DMS53 treated with DMSO at 0.1 percent for 48 hours (cell line): Measurements from ENCODE around the gene CHIC2.
"Not testable (repeated sequence)": the region's sequence is repeated elsewhere in the genome, so short reads cannot be mapped to it uniquely, and the experiment has no call there.

Experiments used
- DNase-seq: peaks from one replicate; lab custom pipeline; 2025; ENCODE audit not compliant: unreplicated experiment; lab: John Stamatoyannopoulos, UW

CHIC2 gene

DNA sequence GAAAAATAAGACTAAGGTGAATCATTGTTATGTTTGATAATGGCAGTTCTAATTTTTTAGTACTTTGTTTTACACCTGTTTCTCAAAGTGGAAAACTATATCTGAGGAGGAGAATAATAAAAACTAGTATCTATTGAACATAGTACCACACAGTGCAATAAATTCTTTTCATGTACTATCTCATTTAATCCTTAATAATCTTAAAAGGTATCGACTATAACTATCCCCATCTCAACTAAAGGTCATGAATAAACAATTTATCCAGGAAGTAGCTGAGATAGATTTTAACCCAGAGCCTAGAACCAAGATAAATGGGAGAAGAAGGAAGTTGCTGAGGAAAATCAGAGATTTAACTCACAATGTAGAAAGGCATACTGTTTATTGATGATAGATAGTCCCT is 2.5 kb downstream of the CHIC2 start:
- no peak for DNase-seq

DNA sequence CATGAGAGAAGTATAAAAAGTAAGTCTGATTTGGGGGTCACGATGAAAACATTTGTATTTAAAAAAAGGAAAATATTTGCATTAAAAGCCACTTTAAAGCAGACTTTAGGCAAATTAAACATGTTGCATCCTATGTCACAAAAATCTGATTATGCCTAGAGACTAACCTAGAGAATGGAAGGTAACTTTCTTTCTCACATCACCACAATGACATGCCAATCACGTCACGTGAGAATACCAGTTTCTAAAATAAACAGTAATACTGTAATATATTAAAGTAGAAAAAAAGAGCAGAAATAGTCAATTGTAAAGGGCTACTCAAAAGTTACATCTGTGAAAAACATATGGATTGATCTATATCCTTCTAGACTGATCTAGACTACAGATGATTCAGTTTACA is 3.3 kb downstream of the CHIC2 start:
- no peak for DNase-seq

DNA sequence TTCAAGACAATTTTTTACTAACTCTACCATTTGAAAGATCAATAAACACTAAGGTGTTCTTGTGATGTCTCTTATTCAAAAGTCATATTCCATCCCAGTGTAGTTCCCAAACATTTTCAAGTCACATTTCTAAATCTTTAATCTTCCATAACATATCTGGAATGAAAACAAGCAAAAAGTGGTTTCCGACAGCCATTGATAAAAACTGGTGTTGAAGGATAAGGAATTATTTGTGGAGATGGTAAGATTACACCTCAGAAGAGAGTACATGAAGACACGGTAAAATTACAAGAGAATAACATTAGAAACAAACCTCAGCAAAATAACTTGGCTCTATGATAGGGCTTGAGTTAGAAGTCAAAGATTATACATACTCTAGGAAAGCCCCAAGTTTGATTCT is 4.3 kb downstream of the CHIC2 start:
- DNase-seq, result no peak

DNA sequence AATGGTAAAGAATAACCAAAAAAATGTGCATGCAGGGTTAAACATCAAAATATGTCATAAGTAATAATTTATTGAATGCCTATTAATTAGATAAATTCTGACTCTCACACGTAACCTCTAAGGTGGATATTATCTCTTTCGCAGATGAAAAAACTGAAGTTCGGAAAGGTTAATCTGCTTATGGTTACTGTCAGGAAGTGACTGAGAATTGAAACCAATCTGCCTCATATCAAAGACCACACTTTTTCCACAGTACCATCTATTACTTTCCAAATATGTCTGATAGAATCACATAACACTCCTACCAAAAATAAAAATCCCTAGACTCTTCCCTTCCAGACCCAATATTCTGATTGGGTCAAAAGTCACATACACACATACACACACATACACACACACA is 6.2 kb downstream of the CHIC2 start:
- no peak for DNase-seq

DNA sequence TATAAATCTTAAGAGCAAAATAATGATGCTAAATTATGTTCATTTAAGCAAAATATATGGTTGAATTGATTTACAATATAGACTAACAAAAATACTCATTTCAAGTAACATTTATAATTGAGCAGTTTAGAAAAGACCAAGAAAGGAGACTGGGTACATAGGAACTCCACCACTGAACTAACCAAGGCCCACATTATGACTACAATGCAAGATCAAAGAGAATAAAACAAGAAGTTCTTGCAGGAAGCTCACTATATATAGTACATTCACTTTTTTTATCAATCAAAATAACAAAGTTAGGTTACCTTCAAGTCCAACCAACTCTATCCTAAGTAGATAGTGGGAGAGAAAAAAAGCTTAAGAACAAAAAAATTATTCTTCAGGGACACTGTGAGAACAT is 8.0 kb downstream of the CHIC2 start:
- DNase-seq, result no peak

DNA sequence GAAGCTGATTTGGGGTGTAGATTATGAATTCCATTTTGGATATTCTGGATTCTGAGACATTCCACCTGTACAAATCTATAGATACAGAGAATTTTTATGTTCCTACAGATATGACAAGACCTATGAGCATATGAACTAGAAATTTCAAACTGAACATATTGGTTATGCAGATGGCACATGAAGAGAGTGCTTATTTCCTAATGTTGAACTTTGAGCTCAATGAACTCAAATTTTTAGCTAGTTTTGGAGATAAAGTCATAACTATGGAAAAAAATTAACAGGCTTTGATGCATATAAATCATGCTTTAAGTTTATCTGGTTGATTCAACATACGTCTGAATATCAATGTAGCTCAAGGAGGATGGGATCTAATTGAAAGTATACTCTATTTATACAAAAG is 8.9 kb downstream of the CHIC2 start:
- DNase-seq, result no peak

DNA sequence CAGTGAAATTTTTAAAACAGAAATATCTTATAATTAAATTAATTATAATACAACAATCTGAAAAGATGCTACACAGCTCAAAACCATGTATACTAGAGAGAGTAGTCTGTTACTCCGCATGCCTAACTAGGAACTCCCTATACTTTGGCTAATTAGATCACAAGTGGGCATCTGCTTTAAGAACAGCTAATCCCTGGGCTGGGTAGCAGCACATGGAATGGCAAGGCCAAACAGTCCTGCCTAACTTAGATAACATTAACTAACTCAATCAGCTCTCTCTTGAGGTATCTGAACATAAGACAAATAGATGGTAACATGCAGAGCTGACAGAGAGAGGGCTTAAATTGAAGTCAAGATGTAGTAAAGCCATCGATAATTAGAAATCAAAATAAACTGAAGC is 9.9 kb downstream of the CHIC2 start:
- no peak for DNase-seq

DNA sequence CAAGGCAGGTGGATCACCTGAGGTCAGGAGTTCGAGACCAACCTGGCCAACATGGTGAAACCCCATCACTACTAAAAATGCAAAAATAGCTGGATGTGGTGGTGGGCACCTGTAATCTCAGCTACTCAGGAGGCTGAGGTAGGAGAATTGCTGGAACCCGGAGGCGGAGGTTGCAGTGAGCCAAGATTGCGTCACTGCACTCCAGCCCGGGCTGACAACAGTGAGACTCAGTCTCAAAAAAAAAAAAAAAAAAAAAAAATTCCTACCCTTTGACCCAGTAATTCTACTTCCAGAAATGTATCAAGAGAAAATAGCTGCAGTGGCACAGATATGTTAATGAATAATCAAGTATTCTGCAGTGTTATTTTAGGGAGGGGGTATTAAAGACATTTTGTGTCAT is 11.1 kb downstream of the CHIC2 start:
- not testable (repeated sequence) for DNase-seq

DNA sequence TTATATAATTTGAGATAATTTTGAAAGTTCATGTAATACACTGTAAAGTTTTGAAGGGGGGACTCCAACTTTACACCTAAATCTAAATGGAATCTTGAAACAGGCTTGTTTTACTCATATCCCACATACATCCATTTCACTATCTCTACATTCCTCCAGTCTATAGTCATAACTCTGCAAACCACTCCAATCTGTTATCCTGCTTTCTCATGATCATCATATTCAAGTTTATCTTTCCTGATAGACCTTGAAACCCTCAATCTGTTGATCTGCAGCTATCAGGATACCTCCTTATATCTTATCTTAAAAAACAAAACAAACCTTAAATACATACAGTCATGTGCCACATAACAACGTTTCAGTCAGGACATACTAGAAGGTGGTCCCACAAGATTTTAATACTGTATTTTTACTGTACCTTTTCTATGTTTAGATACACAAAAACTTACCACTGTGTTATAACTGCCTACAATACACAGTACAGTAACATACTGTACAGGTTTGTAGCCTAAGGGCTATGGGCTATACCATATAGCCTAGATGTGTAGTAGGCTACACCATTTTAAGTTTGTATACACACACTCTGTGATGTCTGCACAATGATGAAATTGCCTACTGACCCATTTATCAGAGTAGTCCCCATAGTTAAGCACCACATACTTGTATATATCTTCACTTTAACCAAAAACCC is 14.0 kb downstream of the CHIC2 start:
- no peak for DNase-seq

DNA sequence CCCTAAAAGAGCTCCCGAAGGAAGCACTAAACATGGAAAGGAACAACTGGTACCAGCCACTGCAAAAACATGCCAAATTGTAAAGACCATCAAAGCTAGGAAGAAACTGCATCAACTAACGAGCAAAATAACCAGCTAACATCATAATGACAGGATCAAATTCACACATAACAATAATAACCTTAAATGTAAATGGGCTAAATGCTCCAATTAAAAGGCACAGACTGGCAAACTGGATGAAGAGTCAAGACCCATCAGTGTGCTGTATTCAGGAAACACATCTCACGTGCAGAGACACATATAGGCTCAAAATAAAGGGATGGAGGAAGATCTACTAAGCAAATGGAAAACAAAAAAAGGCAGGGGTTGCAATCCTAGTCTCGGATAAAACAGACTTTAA is 20.8 kb downstream of the CHIC2 start:
- DNase-seq, result not testable (repeated sequence)

DNA sequence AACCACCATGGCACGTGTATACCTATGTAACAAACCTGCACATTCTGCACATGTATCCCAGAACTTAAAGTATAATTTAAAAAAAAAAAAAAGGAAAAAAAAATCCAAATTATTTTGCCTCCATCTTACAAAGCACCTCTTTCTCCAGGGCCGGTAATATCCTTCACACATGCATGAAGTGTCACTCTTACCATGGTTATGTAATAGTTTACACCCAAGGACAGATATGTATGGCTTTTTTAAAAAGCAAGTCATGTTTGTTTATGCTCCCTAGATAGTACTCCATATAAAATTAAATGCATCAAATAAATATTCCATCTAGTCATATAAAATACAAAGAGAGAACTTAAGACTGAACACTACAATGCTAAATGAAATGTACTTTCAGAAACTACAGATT is 22.5 kb downstream of the CHIC2 start:
- no peak for DNase-seq

DNA sequence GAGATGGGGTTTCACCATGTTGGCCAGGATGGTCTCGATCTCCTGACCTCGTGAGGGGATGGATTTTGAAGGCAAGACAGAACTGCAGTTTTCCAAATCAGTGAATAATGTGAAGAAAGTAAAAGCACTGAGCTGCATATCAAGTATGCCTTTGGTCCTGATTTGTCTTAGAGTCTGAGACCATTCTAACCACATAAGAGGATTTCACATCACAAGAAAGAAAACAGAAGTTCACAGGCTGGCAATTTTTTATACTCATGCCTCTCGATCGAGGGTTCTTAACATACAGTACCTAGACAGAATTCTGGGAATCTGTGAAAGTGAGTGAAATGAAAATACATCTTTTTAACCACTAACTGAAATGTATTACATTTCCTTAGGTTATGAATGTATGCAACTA is 23.3 kb downstream of the CHIC2 start:
- no peak for DNase-seq

DNA sequence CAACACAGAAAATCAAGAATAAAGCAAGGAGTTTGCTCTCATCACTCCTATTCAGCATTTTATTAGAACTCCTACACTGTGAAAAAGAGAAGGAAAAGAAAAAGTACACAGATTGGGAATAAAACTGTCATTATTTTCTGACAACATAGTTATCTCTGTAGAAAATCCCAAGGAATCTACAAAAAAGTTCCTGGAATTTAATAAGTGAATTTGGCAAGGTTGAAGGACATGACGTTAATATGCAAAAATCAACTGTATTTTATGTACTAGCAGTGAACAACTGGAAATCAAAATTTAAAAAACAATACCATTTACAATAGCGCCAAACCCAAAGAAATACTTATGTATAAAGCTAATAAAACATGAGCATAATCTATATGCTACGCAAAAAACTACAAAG is 26.3 kb downstream of the CHIC2 start:
- DNase-seq, result no peak

DNA sequence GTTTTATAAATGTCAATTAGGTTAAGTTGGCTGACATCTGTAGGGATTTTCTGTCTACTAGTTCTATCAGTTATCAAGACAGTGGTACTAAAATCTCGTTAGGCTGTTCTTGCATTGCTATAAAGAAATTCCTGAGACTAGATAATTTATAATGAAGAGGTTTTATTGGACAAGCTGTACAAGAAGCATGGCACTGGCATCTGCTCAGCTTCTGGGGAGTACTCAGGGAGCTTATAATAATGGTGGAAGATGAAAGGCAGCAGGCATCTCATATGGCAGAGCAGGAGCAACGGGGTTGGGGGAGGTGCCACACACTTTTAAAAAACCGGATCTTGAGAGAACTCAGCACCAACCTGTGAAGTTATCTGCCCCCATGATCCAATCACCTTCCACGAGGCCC is 28.2 kb downstream of the CHIC2 start:
- no peak for DNase-seq

DNA sequence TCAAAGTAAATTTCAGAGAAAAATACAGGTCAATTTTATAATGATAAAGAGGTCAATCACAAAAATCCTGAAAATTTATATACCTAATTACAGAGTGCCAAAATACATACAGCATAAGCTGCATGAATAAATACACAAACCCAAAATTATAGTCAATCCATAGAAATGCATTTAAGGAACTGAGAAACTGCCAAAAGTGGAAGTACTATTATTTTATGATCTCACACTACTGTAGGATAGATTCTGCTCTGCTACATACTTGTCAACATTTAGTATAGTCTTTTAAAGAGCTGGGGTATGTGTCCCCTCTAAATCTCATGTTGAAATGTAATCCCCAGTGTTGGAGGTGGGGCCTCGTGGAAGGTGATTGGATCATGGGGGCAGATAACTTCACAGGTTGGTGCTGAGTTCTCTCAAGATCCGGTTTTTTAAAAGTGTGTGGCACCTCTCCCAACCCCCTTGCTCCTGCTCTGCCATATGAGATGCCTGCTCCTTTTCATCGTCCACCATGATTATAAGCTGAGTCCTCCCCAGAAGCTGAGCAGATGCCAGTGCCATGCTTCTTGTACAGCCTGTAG is 31.8 kb downstream of the CHIC2 start:
- DNase-seq, result no peak

DNA sequence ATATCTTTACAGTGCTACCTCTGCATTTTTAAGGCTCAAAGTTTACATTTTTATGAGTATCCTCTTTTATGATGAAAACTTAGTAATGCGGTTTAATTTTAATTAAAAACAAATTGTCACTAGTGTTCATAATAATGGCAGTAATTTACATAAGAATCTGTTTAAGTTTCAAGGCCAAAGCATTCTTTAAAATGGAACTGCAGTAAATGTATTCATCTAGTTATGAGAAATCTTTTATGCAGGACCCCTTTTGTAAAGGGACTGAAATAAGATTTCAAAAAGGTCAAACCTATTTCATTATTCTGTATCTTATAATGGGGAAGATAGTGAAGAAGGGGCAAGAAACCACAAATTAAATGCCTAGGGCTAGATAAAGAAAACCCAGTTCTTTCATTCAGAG is 37.1 kb downstream of the CHIC2 start:
- no peak for DNase-seq

DNA sequence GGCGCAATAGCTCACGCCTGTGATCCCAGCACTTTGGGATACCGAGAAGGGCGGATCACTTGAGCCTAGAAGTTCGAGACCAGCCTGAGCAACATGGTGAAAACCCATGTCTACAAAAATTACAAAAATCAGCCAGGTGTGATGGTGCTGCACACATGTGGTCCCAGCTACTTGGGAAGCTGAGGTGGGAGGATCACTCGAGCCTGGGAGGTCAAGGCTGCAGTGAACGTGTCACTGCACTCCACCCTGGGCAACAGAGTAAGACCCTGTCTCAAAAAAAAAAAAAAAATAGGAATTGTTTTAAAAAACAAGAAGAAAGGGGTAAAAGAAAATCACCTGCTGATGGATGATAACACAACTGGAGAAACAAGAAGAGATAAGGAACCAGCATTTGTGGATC is 38.8 kb downstream of the CHIC2 start:
- DNase-seq, result no peak

DNA sequence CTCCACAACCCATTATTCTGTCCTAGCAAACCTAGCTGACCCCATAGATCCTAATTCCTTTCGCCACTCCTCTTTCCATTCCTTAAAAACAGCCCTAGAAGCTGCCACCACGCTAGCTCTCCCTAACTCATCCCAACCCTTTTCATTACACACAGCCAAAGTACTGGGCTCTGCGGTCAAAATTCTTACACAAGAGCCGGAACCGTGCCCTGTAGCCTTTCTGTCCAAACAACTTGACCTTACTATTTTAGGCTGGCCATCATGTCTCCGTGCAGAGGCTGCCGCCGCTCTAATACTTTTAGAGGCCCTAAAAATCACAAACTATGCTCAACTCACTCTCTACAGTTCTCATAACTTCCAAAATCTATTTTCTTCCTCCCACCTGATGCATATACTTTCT is 41.4 kb downstream of the CHIC2 start:
- not testable (repeated sequence) for DNase-seq

DNA sequence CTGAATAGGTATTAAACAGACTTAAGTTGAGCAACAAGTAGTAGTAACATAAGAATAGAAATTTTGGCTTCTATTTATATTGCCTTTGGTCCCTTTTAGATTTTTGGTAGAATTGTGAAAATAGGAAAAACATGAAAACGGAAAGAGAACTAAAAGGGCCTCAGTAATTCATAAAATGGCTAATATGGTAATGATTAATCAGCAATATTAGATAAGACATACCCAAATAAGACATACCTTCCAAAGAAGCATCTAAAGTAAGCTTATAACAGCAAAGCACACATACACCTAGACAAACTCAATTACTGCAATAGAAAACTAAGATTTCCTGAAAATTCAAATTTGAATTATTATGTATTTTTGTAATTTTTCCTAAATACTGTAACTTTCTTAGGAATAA is 46.4 kb downstream of the CHIC2 start:
- no peak for DNase-seq

DNA sequence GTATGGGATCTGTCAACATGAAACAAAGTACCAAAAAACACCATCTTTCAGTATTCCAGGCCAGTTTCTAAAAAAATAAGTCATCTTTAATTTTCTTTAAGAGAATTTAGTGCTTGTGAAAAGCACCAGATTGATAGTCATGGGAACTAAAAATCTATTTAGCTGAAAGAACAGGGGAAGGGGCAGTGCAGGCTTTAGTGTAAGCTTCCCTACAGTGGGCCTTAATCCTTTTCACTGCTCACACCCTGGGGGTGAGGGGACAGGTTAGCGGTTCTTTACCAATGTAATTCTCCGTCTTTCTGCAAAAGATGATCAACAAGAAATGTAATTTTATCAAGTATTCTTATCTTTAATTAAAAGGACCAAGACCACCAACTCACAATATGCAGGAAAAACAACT is 47.1 kb downstream of the CHIC2 start:
- DNase-seq, result no peak

DNA sequence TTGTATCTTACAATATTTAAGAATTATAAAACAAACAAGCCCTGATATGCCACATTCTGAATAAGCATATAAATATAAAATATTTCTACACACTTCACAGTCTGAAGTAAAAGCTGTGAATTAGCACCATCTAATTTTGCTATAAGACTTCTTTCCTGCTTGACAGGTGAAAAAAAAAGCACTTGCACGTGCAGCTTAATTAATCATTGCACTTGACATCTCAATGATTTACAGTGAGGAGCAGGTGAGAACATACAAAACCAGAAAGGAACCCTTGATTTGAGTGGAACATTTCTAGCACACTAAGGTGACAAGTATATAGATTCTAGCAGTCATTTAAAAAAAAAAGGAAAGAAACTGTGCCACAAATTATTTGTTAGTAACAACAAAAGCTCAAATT is 47.9 kb downstream of the CHIC2 start:
- peak; percentile 30 for DNase-seq

DNA sequence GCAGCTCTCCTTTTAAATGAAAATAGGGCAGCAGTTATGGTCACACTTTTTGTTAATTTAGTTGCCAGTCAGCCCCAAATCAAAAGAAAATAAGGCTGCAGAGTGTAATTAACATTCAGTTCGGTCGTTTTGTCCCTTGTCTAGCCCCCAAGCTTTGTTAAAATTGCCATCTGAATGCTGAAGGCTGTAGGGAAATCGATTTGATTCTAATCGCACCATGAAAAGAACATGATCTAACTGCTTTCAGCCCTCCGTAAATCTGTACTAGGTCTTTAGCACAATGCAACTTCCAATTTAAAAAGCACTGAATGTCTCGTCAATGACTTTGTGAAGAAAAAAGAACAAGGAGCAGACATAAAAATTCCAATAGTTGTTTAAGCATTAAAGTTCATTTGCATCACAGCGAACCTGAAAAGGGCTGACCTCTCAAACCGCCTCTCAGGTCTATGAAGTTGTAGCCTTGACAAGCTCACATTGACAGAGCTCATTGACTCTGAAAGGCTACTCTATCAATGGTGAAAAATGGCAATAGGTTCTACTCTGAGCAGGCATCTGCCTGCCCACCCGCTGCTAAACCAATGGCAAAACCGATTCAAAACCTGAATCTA is 48.9 kb downstream of the CHIC2 start:
- DNase-seq, result no peak

DNA sequence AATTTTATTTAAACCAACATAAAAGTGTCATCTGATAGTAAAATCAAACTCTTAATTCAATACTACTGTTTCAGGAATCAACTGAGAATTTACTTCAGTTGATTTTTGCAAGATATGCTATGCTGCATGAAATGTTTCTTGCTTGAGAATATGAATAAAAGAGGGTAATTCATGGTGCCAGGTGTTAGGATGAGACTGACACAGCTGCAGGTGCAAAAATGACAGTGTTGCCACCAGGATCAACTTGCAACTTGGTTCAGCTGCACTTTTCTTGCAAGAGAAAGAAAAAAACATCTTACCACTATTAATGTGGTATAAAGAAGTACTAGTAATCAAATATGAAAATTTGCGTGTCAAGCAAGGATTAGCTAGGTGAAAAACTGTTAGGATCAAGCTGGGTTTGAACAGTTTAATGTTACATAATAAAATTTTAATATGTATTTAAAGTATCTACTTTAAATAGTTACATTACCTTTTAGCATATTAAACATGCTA is 49.7 kb downstream of the CHIC2 start:
- DNase-seq, result no peak
